ENCODE data around the gene TFDP2. TPM values are rescaled to one million over a fixed set of nuclear protein-coding genes. Genes with fewer than 3 reads are reported as not detected.

The TFDP2 gene
- total RNA-seq, 1 donor from 2014 or later = 41.3 TPM

GRCh38 chr3:141894524-141895176, 254.7 kb downstream of the TFDP2 start:
- Histone ChIP-seq H3K27me3 (ENCODE audit: low read depth) (no peaks in the 10 kb centered on the region), H3K4me3 (no peak overlapping the region), H3K9me3 (no peaks in the 10 kb centered on the region), H3K27ac (no peak overlapping the region), H3K36me3 (no peaks in the 10 kb centered on the region), H3K4me1 (peaks cover 9% of the 10 kb centered on the region)
- intact Hi-C loops (cut with DNase I) = no loop called here
- no peak for DNase-seq
- TF ChIP-seq CTCF (IDR thresholded peaks at IDR 0.05) = no peak
- ATAC-seq = peak in 1 of 2 donors; percentile 31

Other genes starting within 250 kb of the TFDP2 start
- 13.5 TPM for gene GK5, start 76.0 kb upstream of the TFDP2 start, total RNA-seq